GM19193 (cell line): ENCODE results near the gene DENND10.

Source experiments
- POLR2A ChIP-seq: IDR thresholded peaks from 4 replicates; pipeline ENCODE4 v1.6.1; 2011; ENCODE audit not compliant: insufficient read depth, insufficient read length; ENCODE audit errors: extremely low read depth

The DENND10 gene

DNA sequence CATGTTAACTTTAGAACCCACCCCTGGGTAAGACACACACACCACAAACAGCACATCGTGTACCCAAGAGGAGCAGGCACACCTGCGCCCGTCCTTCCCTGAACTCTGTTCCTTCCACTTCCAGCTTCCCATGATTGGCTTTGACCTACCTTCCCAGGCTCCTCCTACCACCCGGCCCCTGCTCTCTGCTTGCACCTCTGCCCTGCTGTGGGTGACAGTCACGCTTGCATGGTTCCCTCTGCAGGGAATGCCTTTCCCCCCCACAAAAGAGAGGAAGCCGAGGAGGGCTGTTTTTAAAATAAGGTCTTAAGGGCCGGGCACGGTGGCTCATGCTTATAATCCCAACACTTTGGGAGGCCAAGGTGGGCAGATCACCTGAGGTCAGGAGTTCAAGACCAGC is 45.2 kb downstream of the DENND10 start:
- TF ChIP-seq POLR2A = no peak

GRCh38 chr10:119149729-119150128 is 45.8 kb downstream of the DENND10 start:
- TF ChIP-seq POLR2A = no peak

DNA sequence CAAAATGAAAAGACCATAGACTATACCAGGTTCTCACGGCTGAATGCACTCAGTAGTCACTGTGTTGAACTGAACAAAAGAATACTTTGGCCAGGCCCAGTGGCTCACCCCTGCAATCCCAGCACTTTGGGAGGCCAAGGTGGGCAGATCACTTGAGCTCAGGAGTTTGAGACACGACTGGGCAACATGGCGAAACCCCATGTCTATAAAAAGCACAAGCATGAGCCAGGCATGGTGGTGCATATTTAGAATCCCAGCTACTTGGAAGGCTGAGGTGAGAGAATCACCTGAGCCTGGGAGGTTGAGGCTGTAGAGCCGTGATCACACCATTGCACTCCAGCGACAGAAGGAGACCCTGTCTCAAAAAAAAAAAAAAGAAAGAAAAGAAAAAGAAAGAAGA is 49.1 kb downstream of the DENND10 start:
- TF ChIP-seq POLR2A = no peak

GRCh38 chr10:119153661-119154060 is 49.7 kb downstream of the DENND10 start:
- TF ChIP-seq POLR2A = no peak

DNA sequence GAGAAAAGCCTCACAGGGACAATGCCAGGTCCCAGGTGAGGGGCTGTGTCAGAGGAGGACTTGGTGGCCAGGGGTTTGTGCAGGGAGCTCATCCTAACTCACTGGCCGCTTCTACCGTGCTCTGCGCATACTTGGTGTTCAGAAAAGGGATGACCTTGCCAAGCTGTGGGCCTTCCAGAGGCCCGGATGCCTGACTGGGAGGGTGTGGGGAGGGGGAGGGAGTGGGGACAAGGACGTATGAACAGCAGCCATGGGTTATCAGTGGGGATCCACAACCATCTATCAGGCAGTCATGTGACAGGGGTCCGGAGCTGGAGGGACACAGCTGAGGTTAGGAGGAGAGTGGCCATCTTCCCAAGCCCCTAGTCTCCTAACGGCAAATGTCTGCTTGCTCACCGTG is 55.4 kb downstream of the DENND10 start:
- TF ChIP-seq POLR2A = no peak

- TF ChIP-seq POLR2A = no peak
Observed at GRCh38 chr10:119161680-119162451, 58.0 kb downstream of the DENND10 start.

DNA sequence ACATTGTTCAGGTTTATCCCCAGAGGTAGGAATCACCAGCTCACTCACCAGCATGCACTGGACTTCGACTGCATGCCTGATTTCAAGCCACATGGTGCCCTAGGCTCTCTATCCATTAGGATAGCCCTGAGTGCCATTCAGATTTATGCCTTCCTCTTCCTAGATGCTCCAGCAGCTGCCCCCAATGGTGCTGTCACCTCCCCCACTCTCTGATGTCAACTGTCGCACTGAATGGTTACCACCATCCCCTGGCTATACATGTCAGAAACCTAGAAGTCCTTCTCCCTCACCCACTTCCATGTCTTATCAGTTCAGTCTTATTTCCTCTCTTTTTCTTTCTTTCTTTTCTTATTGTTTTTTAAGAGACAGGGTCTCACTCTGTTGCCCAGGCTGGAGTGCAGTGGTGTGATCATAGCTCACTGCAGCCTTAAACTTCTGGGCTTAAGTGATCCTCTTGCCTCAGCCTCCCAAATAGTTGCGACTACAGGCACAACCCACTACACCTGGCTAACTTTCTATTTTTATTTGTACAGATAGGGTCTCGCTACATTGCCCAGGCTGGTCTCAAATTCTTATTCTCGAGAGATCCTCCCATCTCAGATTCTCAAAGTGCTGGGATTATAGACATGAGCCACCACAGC is 58.7 kb downstream of the DENND10 start:
- no peak for TF ChIP-seq POLR2A

- peak; percentile 74 for TF ChIP-seq POLR2A
Observed at GRCh38 chr10:119165171-119166117, 61.5 kb downstream of the DENND10 start, which contains the start of gene SFXN4. TSS of gene SFXN4 (minus strand) at chr10:119165714. CDS start at chr10:119165647, 67 bp downstream.

DNA sequence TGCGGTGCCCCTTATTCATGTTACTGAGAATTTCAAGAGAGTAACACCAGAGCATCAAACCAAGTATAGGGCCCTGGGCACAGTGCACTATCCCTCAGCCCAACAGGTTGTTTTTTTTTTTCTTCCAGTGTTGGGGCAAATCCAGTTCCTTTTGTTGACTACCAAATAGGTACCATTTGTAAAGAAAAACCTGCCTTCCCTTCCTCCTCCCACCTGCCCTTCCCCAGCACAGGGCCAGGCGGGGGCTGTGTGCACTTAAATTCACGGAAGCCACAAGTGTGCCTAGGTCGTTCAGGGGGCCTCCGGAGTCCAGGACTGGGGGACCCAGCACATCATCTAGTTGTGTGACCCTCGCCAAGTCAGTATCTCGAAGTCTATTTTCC is 62.2 kb downstream of the DENND10 start:
- TF ChIP-seq POLR2A = no peak

- TF ChIP-seq POLR2A = no peak
Observed at GRCh38 chr10:119166564-119166963, 62.7 kb downstream of the DENND10 start.

- TF ChIP-seq POLR2A = no peak
Observed at GRCh38 chr10:119167041-119167440, 63.1 kb downstream of the DENND10 start.

DNA sequence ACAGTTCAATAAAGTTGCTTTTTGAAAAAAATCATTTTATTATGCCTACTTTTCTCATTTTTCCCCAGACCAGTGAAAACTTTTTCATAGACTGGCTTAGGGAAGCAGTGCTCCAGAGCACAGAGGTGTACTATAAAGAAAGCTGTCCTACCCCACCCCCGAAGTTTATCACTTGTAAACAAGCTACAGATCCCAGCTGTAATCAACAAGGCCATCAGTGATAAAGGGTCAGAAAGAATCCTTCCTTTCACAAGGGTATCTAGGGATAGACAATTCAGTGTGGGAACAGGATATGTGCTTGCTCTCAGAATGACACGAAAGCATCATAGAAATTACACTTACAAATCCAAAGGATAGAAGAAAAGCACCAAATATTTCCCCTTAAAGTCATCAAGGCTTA is 70.2 kb downstream of the DENND10 start:
- TF ChIP-seq POLR2A = no peak

DNA sequence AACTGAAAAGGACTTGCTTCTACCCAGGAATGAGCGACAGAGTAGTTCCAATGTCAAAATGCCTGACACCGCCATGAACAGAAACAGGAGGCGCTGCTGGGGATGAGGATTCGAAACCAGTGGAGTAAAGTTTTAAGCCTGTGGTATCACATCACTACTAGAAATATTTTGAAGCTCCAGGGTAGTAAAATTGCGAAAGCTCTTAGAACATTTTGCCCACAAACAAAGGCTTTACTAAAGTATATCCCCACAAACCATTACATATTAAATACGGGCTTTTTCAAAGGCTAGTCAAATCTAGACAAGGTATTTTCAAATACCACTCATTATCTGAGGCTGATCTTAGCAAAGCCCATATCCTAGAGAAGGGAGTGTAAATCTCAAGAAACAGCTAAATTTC is 72.3 kb downstream of the DENND10 start:
- TF ChIP-seq POLR2A = no peak

GRCh38 chr10:119177708-119178371 is 73.9 kb downstream of the DENND10 start:
- no peak for TF ChIP-seq POLR2A
